CD4-positive, CD25-positive, alpha-beta regulatory T cell (primary cell): Measurements from ENCODE around the gene MYL1. TPM values are rescaled to one million over a fixed set of nuclear protein-coding genes. Genes with fewer than 3 reads are reported as not detected.

Source experiments
- ATAC-seq, 2 donors: fragments of 150-1000 bp; cut with Tn5 transposase; one replicate each; pipeline ENCODE4 v1.10.0; 2021; ENCODE audit warnings: low read depth in 2 of 2, moderate number of reproducible peaks in 2 of 2, moderate library complexity in 1 of 2
- DNase-seq, 3 donors: peaks; one replicate each; pipeline versions ENCODE4 v3.0.0 to v3.0.0-alpha.2; 2012 to 2022; ENCODE audit warnings: mixed read lengths in 1 of 3
- H3K27ac ChIP-seq: one replicate; pipeline ENCODE4 v1.7.0; 2013; ENCODE audit warnings: mild to moderate bottlenecking, low read length; ENCODE audit not compliant: insufficient read depth, poor library complexity, severe bottlenecking
- H3K27me3 ChIP-seq: one replicate; pipeline ENCODE4 v1.7.0; 2013; ENCODE audit warnings: low read length; ENCODE audit not compliant: control insufficient read depth, insufficient read depth
- H3K36me3 ChIP-seq: one replicate; pipeline ENCODE4 v1.7.0; 2013; ENCODE audit warnings: mild to moderate bottlenecking, low read length, moderate library complexity; ENCODE audit not compliant: control insufficient read depth, insufficient read depth
- H3K4me1 ChIP-seq: 2 replicates; pipeline ENCODE4 v1.7.0; 2013; ENCODE audit warnings: mild to moderate bottlenecking, low read length; ENCODE audit not compliant: insufficient read depth, control insufficient read depth, poor library complexity, severe bottlenecking
- H3K4me3 ChIP-seq: one replicate; pipeline ENCODE4 v1.7.0; 2013; ENCODE audit warnings: low read depth, mild to moderate bottlenecking, low read length, moderate library complexity
- H3K9me3 ChIP-seq, 2 experiments: 1 replicate in 1 of 2; 2 replicates in 1 of 2; pipeline ENCODE4 v1.7.0; 2013; ENCODE audit warnings: low read length in 2 of 2, mild to moderate bottlenecking in 1 of 2, moderate library complexity in 1 of 2; ENCODE audit not compliant: control insufficient read depth in 2 of 2
- H3K27ac Mint-ChIP-seq, 3 donors: one replicate each; pipeline ENCODE4 v1.8.0; 2020 to 2022; ENCODE audit warnings: mild to moderate bottlenecking in 3 of 3, mixed read lengths in 3 of 3, moderate library complexity in 2 of 3
- H3K27me3 Mint-ChIP-seq: one replicate; pipeline ENCODE4 v1.8.0; 2022; ENCODE audit warnings: mild to moderate bottlenecking, mixed read lengths
- H3K36me3 Mint-ChIP-seq: one replicate; pipeline ENCODE4 v1.8.0; 2020; ENCODE audit warnings: mixed read lengths
- H3K4me1 Mint-ChIP-seq, 4 donors: one replicate each; pipeline ENCODE4 v1.8.0; 2020 to 2022; ENCODE audit warnings: mixed read lengths in 4 of 4, mild to moderate bottlenecking in 1 of 4
- H3K4me3 Mint-ChIP-seq, 4 donors: one replicate each; pipeline ENCODE4 v1.8.0; 2020 to 2022; ENCODE audit warnings: mild to moderate bottlenecking in 4 of 4, mixed read lengths in 4 of 4, moderate library complexity in 3 of 4
- H3K9me3 Mint-ChIP-seq, 7 donors: one replicate each; pipeline ENCODE4 v1.8.0; 2020 to 2022; ENCODE audit warnings: mixed read lengths in 7 of 7, mild to moderate bottlenecking in 3 of 7, moderate library complexity in 2 of 7
- polyA plus RNA-seq, 4 donors: library from polyadenylated mRNA; unstranded; fragments of 300-500 nt; fragmentation: Illumina TruSeq; gene quantifications; one replicate each; pipeline ENCODE4 v1.2.3, GENCODE V29; 2021
- total RNA-seq: library from RNA; stranded (reverse); gene quantifications from one replicate; pipeline ENCODE4 v1.2.3, GENCODE V29; 2022

Gene MYL1
- total and polyA plus RNA-seq, 5 donors from 2014 or later, result not detected

DNA sequence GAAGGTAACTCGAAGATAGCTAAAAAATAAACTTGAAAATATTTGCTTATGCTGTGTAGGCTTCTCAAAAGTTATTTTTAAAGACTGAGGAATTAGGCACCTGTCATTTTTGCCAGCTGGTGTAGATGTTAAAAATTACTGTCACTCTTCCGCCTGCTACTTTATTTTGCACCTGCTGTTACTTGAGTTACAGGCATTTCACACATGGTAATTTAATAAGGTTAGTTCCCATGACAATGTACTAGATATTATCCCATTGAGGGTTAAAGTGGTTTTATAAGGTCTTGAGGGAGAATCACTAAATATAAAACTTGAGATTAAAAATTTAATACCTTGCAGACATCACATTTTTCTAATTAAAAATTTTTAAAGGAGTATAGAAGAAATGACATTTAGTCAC, 26.6 kb downstream of the MYL1 start:
- no peaks in the 10 kb centered on the region for H3K36me3 Mint-ChIP-seq
- Histone ChIP-seq H3K27ac (no peak overlapping the region), H3K27me3 (no peaks in the 10 kb centered on the region), H3K9me3 (no peaks in the 10 kb centered on the region), H3K4me1 (no peaks in the 10 kb centered on the region), H3K36me3 (no peaks in the 10 kb centered on the region), H3K4me3 (no peak overlapping the region)
- ATAC-seq (no peak), DNase-seq (no peak)
- H3K9me3 Mint-ChIP-seq, result peaks cover 0 to 5% (median 2%) of the 10 kb centered on the region in 7 donors
- no peak overlapping the region for H3K27ac Mint-ChIP-seq
- H3K4me1 Mint-ChIP-seq, result no peaks in the 10 kb centered on the region
- H3K27me3 Mint-ChIP-seq, result no peaks in the 10 kb centered on the region
- no peak overlapping the region for H3K4me3 Mint-ChIP-seq

DNA sequence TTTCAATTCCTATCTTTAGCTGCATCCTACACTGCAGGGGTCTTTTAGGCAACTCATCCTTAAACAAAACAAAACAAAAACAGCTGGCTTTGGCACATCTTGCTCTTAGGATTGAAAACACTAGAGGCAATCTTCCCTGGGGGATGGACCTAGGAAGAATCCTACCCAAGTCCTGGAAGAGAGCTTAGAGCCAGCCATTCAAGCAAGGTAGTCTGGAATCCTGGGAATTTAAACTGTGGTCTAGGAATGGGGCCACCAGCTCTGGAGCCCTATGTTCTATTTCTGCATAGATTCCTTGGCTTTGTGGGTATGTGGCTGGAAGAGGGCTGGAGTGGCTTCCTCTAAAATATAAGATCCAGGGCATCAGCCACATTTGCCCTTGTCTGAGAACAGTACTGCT, 27.7 kb downstream of the MYL1 start:
- peaks cover 0 to 15% (median 2%) of the 10 kb centered on the region in 7 donors for H3K9me3 Mint-ChIP-seq
- no peak overlapping the region for H3K4me3 Mint-ChIP-seq
- no peaks in the 10 kb centered on the region for H3K36me3 ChIP-seq
- H3K9me3 ChIP-seq, result no peaks in the 10 kb centered on the region
- no peak for ATAC-seq
- no peak overlapping the region for H3K27ac ChIP-seq
- H3K4me3 ChIP-seq, result no peak overlapping the region
- H3K27me3 ChIP-seq, result no peaks in the 10 kb centered on the region
- DNase-seq, result no peak
- H3K27me3 Mint-ChIP-seq, result no peaks in the 10 kb centered on the region
- H3K4me1 ChIP-seq, result no peaks in the 10 kb centered on the region
- H3K4me1 Mint-ChIP-seq, result no peaks in the 10 kb centered on the region
- H3K27ac Mint-ChIP-seq, result no peak overlapping the region
- H3K36me3 Mint-ChIP-seq, result no peaks in the 10 kb centered on the region

DNA sequence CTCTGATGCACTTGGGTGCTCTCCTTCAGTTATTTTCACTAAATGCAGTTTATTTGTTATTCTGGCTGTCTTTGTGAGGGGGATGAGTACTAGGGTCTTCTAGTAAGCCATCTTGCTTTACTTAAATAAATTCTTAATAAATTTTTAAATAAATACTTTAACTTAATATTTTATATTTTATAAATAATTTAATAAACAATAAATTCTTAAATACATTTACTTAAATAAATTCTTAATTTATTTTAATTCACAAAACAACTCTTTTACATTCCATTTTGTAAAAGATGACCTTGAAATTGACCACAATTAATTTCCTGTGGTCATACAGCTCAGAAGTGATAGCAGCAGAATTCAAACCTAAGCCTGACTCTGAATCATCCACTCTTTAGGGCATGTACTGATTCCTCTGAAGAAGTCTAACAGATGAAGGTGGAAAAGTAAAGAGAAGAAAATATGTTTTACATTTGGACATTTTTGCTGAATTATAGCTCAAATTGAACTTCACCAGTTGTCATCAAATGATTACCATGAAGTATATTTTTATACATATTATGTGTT, 28.8 kb downstream of the MYL1 start:
- H3K36me3 Mint-ChIP-seq, result no peaks in the 10 kb centered on the region
- H3K27me3 Mint-ChIP-seq, result no peaks in the 10 kb centered on the region
- no peaks in the 10 kb centered on the region for H3K9me3 ChIP-seq
- DNase-seq (no peak), ATAC-seq (no peak)
- H3K4me1 Mint-ChIP-seq, result no peaks in the 10 kb centered on the region
- H3K36me3 ChIP-seq, result no peaks in the 10 kb centered on the region
- no peak overlapping the region for H3K4me3 ChIP-seq
- no peak overlapping the region for H3K27ac ChIP-seq
- H3K9me3 Mint-ChIP-seq, result peaks cover 0 to 21% (median 3%) of the 10 kb centered on the region in 7 donors
- H3K4me1 ChIP-seq, result no peaks in the 10 kb centered on the region
- no peaks in the 10 kb centered on the region for H3K27me3 ChIP-seq
- H3K27ac Mint-ChIP-seq, result no peak overlapping the region
- H3K4me3 Mint-ChIP-seq, result no peak overlapping the region

DNA sequence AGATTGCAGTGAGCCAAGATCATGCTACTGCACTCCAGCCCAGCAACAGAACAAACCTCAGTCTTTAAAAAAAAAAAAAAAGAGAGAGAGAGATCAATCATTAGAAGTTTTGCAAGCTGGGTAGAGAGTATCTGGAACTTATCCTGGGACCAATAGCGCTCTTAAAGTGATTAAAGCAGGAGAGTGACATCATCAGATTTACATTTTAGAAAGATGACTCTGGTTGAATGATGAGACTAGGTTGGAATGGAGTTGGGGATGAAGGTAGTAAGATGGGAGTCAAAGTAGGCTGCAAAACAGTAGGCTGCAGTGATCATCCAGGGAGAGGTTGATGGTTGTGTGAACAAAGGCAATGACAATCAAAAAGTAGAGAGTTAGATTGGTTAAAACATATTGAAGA, 37.8 kb downstream of the MYL1 start:
- Mint-ChIP-seq H3K4me1 (no peaks in the 10 kb centered on the region), H3K27ac (no peak overlapping the region), H3K4me3 (no peak overlapping the region), H3K27me3 (no peaks in the 10 kb centered on the region), H3K9me3 (peaks cover 0 to 6% (median 2%) of the 10 kb centered on the region in 7 donors), H3K36me3 (no peaks in the 10 kb centered on the region)
- Histone ChIP-seq H3K9me3 (no peaks in the 10 kb centered on the region), H3K27ac (no peak overlapping the region), H3K27me3 (no peaks in the 10 kb centered on the region), H3K4me1 (no peaks in the 10 kb centered on the region), H3K36me3 (no peaks in the 10 kb centered on the region), H3K4me3 (no peak overlapping the region)
- ATAC-seq (no peak), DNase-seq (no peak)

DNA sequence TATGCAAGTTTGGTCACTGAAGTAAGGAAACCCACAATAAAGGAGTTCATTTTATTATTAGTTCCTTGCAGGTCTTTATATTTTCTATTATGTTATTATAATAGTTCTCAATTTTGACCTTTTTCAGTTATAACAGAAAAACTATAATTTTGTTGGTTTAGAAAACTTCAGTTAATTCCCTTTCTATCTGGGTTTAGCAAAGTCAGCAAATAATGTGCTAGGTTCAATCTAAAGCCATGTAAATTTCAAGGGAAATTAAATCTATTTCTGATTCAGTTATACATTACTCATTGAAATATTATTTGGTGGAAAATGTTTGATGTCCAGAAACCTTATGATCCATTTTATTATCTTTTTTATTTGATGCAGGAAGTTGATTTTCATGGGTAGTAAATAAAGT, 43.7 kb downstream of the MYL1 start:
- ATAC-seq (no peak), DNase-seq (no peak)
- Mint-ChIP-seq H3K9me3 (peaks cover 0 to 1% (median 0%) of the 10 kb centered on the region in 7 donors), H3K27ac (no peak overlapping the region), H3K36me3 (no peaks in the 10 kb centered on the region), H3K4me1 (no peaks in the 10 kb centered on the region), H3K4me3 (no peak overlapping the region), H3K27me3 (no peaks in the 10 kb centered on the region)
- Histone ChIP-seq H3K4me1 (no peaks in the 10 kb centered on the region), H3K27me3 (no peaks in the 10 kb centered on the region), H3K36me3 (no peaks in the 10 kb centered on the region), H3K9me3 (no peaks in the 10 kb centered on the region), H3K4me3 (no peak overlapping the region), H3K27ac (no peak overlapping the region)

DNA sequence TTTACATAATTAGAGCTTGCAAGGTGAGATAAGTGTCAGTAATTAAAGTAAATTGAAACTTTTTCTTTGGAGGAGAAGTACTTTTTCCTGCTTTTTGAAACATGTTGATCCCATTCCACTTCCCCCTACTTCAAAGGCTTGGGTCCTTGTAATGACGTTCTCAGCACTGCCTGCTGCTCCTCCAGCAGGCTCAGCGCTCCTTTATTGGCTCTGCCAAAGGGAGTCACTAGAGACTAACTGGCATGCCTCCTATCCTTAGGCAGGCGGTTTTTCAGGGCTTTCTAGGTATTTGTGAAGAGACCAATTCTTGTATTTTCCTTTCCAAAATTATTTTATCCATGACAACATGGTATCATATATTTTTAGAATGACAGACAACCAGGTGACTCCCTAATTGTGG, 45.8 kb downstream of the MYL1 start:
- Histone ChIP-seq H3K4me1 (no peaks in the 10 kb centered on the region), H3K27me3 (no peaks in the 10 kb centered on the region), H3K36me3 (no peaks in the 10 kb centered on the region), H3K27ac (no peak overlapping the region), H3K4me3 (no peak overlapping the region), H3K9me3 (no peaks in the 10 kb centered on the region)
- Mint-ChIP-seq H3K27me3 (no peaks in the 10 kb centered on the region), H3K4me3 (no peak overlapping the region), H3K36me3 (no peaks in the 10 kb centered on the region), H3K4me1 (no peaks in the 10 kb centered on the region), H3K9me3 (peaks cover 0 to 1% (median 0%) of the 10 kb centered on the region in 7 donors), H3K27ac (no peak overlapping the region)
- DNase-seq, result no peak
- ATAC-seq, result no peak

DNA sequence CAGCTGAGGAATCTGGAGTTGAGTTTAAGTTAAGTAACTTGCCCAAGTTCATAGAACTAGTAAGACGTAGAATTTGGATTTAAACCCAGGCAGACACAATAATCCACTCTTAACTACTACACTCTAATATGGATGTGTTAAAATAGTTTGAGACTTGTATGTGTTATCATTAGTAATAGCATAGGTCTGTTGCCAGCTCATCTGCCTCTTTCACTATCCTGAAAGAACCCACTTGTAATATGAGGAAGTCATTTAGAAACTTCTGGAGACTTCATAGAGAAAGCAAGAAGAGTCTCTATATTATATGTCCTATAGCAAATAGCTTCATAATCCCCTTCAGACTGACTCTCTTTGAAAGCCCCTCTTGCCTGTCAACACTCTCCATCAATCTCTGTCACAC, 46.7 kb downstream of the MYL1 start:
- DNase-seq (no peak), ATAC-seq (no peak)
- Mint-ChIP-seq H3K9me3 (peaks cover 0 to 1% (median 0%) of the 10 kb centered on the region in 7 donors), H3K4me1 (no peaks in the 10 kb centered on the region), H3K27ac (no peak overlapping the region), H3K4me3 (no peak overlapping the region), H3K27me3 (no peaks in the 10 kb centered on the region), H3K36me3 (no peaks in the 10 kb centered on the region)
- Histone ChIP-seq H3K4me3 (no peak overlapping the region), H3K36me3 (no peaks in the 10 kb centered on the region), H3K27ac (no peak overlapping the region), H3K9me3 (no peaks in the 10 kb centered on the region), H3K4me1 (no peaks in the 10 kb centered on the region), H3K27me3 (no peaks in the 10 kb centered on the region)

DNA sequence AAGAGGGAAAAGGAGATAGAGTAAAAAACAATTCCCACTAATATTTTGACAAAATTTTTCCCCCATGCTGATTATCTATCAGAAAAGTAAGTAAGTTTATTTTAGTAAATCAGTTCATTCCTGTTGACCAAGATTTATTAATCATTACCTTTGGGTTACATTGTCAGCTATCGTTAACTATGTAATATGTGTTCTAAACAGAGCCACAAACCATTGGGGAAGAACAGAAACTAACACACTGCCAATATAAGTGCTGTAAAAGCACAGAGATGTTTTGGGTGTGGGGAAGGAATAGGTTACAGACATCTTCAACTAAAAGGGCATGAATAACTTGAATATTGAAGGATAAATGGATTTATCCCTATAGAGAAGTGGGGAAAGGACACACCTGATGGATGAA, 47.3 kb downstream of the MYL1 start:
- Mint-ChIP-seq H3K36me3 (no peaks in the 10 kb centered on the region), H3K4me1 (no peaks in the 10 kb centered on the region), H3K9me3 (peaks cover 0 to 1% (median 0%) of the 10 kb centered on the region in 7 donors), H3K4me3 (no peak overlapping the region), H3K27me3 (no peaks in the 10 kb centered on the region), H3K27ac (no peak overlapping the region)
- Histone ChIP-seq H3K27me3 (no peaks in the 10 kb centered on the region), H3K27ac (no peak overlapping the region), H3K36me3 (no peaks in the 10 kb centered on the region), H3K9me3 (no peaks in the 10 kb centered on the region), H3K4me1 (no peaks in the 10 kb centered on the region), H3K4me3 (no peak overlapping the region)
- ATAC-seq (no peak), DNase-seq (no peak)
